HG03139 (cell line): ENCODE data around the gene PIBF1.
A peak's percentile ranks its signal among the peaks of the same experiment; 100 is the strongest.
"Not testable (repeated sequence)": the region's sequence is repeated elsewhere in the genome, so short reads cannot be mapped to it uniquely, and the experiment has no call there.

Experiments
- ATAC-seq: cut with Tn5 transposase; IDR thresholded peaks from one replicate; pipeline ENCODE4 v1.9.1; 2021; ENCODE audit not compliant: unreplicated experiment

PIBF1 gene

DNA sequence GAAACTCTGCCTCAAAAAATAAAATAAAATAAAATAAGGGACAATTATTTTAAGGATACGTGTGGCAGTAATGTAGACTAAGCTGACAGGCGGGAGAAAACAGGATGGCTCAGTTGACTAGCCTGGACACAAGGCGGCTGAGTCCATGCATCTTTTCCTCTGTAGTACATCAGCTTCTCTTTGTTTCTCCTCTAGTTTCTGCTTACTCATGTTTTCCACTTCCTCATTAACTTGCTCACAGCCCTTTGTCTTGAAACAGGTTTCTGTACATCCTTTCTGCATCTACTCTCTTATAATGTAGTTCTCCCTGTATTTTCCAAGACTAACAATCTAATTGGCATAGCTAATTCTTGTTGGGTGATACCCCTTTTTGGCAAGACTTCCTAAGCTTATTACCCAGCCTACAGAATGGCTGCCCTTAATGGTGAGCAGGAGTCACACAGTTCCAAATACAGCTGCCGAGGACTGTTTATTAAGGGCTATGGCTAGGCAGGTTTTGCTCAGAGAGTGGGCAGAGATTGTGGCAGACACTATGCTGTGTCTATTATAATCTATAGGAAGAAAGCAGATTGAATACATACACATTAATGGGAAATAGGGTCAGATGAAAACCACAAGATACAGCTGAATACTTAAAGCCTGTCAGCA, 218.2 kb downstream of the PIBF1 start:
- peak; percentile 88 for ATAC-seq

DNA sequence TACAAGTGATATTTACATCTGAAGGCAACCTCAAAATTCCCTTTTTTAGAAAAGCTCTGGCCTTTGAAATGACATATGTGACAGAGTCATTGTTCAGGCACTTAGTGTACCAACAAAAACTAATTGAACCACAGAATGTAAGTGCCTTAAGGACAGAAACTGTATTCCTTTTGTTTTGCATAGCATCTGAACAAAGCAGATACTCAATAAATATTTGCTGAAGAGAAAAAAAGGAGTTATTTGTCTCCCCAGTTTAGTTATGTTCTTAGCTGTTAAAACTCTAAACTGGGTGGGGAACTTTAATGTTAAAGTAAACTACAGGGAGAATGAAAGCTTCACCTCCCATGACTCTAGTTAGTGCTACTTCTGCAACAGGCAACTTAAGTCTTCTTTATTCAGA, 220.0 kb downstream of the PIBF1 start:
- no peak for ATAC-seq

DNA sequence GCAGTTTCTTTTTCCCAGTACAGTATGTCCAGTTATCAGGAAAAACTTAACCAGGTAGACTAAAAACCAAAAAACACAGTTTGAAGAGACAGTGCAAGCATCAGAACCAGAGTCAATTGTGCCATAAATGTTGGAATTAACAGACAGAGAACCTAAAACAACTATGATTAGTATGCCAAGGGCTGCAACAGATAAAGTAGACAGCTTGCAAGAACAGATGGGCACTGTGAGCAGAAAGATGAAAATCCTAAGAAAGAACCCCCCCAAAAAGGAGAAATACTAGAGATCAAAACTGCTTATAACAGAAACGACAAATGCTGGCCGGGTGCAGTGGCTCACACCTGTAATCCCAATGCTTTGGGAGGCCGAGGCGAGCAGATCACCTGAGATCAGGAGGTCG, 229.8 kb downstream of the PIBF1 start:
- no peak for ATAC-seq

DNA sequence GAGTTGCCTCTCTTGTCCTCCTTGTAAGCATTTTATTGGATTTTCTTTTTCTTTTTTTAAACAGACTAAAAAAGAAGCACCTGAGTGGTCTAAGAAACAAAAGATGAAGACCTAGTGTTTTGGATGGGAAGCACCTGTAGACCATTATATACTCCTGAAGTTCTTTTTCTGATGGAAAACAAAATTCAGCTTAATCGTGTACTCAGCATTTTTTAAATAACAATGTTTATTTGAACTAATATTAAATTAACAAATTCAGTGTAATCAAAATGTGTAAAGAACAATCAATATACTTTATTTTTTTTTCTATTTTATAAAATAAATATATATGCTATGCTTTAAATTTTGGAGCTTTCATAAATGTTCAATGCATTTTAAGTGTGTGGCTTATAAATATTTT, 233.9 kb downstream of the PIBF1 start:
- ATAC-seq, result no peak

DNA sequence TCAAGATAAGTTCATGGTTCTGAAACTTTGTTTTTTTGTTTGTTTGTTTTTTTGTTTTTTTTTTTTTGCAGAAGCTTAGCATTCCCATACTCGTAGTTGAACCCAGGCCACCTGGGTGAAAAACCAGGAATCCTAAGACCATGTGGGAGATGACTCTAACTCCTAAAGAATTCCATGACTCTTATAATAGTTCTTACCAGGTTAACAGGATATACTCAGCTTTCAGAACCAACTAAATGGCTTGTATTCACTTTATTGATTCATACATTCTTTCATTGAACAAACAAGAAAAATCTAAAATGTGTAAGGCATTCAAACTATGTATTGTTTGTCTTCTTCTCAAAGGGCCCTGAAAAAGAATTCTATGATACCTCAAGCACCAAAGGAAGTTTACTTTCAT, 236.4 kb downstream of the PIBF1 start:
- ATAC-seq, result no peak

DNA sequence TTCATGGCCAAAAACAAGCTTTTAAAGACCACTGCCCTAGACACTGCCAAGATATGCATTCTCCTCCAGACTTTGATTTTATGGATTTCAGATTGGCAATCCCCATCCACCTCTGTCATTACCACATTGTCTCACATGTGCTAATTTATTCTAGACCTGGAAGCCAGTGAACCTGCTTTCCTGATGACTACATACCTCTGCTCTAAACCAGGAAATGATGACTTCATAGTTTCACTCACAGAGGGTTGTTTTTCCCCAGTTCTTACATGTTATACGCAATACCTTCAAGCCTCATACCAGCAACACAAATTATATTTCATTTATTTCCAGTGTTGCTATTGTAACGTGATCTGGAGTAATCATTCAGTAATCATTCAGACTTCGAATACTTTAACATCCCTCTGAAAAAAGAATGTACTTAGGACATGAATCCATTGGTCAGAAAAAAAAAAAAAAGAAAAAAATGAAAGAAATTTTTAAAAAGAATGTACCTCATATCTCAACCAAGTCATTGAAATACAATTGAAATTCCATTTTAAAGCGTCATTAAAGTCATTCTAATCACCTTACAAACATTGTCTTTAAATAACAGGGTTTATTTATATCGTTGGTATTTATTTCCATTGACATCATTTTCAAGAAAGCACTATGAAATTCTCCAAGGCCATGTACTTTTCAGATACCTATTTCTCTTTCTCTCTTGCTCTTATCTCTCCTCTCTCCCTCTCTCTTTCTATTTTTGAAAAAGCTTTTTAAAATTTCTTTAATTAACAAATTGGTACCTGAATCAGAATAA, 243.5 kb downstream of the PIBF1 start:
- ATAC-seq, result no peak

DNA sequence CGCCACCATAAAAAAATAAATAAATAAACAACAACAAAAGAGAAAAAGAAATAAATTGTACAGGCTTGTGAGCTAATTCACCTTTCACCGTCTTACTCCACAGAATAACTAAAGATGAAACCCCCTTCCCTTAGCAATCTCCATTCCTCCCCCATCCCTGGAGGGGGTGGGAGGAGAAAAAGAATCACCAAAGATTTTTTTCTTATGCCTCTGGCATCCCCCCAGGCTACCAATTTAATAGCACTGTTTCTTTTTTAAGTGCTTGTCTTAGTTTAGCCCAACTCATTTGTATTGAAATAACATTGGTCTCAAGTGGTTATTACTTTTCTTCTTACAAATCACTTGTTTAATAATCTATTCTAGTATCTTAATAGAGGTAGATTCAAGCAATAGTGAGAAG, 253.0 kb downstream of the PIBF1 start:
- ATAC-seq, result no peak

DNA sequence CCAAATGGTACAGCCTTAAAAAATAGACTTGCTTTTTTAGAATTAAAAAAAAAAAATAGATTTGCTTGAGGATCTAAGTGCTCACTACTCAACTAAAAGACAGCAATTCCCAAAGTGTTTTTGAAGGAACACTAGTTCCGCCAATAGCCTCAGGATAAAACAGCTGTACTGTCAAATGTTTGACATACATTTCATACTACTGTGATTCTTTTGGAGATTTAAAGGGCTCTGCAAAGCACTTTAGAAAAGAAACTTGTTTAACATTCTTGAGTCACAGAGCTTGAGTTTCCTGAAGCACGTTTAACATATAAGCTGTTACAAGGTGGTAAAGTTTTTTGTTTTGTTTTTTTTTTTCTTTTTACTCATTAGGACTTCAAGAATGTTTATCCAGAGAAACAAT, 253.7 kb downstream of the PIBF1 start:
- ATAC-seq, result no peak

DNA sequence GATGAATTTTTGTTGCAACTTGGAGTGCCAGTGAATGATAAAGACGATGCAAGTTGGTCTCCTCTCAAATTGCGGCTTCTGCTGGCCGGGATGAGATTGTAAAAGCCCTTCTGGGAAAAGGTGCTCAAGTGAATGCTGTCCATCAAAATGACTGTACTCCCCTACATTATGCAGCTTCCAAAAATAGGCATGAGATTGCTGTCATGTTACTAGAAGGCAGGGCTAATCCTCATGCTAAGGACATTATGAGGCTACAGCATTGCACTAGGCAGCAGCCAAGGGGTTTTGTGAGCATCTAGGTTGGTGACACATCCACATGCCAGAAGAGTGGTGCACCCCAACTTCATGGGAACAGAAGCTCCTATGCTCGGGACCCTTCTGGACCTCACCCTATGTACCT, 254.6 kb downstream of the PIBF1 start:
- no peak for ATAC-seq

DNA sequence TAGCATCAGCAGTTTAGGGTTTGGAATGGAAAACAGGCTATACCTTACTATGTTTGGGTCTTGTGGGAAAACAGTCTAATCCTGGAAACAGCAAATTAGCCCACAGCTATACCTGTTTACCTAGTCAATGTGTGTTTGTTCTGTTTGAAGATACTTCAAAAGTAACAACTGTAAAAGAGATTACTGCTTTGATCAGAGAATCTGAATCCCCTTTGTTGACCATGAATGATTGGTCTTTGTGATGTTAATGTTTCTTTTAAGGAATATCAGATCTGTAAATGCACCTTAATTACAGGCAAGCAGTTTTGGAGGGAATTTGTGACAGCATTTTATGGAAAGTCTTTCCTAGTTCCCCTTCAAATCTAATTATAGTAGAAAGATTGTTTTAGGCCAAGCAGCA, 256.1 kb downstream of the PIBF1 start:
- no peak for ATAC-seq

DNA sequence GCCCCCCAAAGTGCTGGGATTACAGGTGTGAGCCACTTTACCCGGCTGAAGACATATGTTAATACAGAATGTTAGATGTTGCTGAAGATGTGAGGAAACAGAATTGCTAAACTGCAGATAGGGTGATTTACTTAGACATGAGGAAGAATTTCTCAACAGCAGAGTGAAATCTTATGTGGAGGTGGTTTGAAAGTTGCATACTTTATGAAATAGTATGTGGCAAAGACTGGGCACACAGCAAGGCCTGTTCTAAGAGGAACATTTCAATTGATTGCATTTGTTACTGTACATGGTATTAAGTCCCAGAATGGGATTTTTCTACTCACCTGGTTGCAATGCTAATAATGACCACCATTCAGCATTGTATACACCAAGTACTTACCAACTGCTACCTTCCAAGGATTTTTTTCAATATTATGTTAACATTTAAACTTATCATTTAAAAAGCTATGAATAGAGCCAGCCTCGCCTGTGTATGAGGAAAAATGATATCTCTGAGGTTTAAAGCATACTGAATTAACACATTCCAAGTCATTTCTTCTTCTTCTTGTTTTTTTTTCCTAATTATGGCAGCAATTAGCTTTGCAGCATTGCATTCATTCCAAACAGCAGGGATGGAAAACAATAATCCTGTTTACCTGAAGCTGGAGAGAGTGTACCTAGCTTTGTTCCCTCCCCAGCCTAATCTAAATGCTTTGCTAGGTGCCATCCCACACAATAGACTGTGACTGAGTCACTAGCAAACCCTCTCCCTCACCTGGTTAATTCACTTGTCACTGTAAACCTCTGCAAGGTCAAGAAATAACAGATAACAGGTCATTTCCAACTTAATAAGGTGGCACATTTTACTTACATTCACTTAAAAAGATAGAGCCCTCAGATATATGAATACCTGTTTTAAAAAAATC, 257.5 kb downstream of the PIBF1 start:
- no peak for ATAC-seq

DNA sequence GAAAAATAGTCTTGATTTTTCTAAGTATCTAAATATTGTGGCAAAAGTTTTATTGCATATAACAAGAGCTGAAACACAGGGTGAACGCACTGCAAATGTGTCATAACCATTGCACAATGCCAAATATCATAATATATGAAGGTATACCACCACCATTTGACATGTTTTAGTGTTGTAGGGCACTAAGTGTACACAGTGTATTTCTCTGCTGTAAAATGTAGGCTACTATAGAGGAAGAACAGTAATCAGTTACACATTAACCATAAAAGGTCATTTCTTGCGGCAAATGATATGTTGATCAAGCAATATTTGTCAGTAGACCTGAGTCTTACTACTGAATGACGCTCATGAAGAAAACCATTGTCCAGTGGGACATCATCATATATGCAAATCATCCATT, 258.6 kb downstream of the PIBF1 start:
- no peak for ATAC-seq

DNA sequence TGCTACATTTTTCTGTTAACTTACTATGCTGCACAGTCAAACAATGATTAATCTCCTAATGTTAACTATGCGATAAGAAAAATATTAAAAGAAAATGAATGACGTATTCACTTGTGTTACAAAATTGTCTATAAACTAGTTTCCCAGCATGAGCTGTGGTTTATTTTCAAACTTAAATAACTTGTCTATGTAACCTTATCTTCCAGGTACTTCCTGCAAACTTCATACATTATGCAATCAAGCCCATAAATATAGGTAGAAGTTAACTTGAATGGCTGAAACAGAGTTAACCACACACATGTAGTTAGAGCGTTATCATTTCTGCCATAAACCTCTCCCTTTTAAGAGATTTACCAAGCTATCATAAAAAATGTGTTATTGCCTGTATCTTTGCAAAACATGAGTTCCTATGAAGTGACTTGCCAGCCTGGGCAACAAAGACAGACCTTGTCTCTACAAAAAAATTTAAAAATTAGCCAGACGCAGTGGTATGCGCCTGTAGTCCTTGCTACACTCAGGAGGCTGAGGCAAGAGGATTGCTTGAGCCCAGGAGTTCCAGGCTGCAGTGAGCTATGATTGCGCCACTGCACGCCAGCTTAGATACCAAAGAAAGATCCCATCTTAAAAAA, 259.1 kb downstream of the PIBF1 start:
- no peak for ATAC-seq

DNA sequence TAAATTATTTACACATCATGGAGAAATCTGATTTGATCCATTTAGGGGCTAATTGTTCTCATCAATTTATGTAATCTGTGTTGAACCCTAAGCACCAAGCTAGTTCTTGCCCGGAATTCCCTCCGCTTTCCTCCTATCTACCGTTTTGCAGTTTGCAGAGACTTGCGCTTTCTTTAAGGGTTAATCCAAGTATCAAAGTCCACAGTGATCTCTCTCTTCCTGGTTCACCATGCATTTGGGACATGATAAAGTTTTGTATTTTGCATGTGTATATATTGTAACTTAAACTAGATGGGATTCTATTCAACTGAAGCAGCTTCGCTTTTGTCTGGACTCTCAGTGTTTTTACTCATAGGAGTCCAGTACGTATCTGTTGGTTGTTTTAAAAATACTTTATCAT, 263.1 kb downstream of the PIBF1 start:
- no peak for ATAC-seq

DNA sequence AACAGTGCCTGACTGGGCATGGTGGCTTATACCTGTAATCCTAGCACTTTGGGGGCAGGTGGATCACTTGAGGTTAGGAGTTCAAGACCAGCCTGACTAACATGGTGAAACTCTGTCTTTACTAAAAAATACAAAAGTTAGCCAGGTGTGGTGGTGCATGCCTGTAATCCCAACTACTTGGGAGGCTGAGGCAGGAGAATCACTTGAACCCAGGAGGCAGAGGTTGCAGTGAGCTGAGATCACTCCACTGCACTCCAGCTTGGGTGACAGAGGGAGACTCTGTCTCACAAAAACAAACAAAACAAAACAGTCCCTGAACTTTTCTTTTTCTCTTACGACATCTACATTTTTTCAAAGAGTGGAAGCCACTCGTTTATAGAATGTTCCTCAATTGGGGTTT, 266.7 kb downstream of the PIBF1 start:
- not testable (repeated sequence) for ATAC-seq

DNA sequence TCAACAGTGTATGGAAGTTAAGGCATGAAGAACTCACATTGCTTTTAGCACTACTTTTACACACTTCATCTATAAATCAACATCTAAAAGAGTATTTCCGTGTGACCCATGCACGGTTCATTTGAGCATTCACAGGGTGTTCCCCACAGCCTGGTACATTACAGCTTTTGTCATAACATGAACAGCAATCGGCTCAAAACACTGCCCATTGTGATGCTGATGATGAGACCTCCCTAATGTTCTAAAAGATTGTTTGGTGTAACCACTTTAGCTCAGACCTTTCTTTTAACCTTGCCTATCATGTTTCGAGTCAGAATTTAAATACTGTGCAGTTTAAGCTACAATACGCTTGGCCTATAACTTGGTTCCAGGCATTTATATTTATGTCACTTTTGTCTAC, 272.8 kb downstream of the PIBF1 start:
- no peak for ATAC-seq

DNA sequence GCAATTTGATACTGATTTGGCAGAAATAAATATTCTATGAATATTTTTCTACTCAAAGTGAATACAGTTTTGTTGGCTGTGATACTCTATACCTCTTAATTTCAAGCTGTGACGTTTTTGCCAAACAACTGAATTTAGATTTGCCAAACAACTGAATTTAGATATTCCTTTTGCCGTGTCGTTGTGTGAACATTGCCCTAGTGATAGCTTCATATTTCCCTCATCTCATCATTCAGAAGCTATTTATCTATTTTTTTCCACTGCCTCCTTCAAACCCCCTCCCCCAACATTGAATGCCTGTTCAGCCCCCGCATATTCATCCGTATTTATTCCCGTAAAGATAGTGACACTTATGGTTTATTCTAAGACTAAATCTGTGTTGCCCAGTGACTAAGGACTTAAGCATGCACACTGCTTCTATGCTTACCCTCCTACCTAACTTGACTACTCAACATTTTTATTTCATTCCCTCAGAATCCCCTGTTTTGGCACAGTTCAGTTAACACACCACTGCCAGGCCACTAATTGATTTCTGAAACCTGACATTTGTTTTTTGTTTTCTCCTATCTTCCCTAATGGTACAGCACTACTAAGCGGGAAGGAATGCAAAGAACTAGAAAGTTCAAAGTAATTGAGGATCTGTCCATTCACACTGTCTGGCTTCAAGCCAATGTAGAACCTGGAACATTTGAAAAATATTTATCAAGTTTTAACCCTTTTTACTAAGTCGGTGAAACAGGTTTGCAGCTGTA, 274.1 kb downstream of the PIBF1 start:
- no peak for ATAC-seq

DNA sequence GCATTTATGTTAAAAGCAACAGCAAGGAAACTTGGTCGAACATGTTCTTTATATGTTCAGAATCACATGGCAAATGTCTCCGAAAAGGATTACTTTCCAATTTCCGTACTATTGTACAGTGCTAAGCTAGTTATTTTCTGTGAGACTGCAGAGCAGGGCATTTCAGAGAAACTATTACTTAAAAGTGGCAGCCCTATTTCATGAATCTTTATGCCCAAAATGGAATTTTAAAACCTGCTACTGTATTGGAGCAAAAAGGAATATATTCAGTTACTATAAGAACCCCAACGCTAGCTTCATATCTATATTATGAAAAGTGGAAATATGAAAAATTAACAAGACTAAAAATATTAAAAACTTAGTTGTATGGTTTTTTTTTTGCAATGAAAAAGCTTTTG, 274.6 kb downstream of the PIBF1 start:
- no peak for ATAC-seq

DNA sequence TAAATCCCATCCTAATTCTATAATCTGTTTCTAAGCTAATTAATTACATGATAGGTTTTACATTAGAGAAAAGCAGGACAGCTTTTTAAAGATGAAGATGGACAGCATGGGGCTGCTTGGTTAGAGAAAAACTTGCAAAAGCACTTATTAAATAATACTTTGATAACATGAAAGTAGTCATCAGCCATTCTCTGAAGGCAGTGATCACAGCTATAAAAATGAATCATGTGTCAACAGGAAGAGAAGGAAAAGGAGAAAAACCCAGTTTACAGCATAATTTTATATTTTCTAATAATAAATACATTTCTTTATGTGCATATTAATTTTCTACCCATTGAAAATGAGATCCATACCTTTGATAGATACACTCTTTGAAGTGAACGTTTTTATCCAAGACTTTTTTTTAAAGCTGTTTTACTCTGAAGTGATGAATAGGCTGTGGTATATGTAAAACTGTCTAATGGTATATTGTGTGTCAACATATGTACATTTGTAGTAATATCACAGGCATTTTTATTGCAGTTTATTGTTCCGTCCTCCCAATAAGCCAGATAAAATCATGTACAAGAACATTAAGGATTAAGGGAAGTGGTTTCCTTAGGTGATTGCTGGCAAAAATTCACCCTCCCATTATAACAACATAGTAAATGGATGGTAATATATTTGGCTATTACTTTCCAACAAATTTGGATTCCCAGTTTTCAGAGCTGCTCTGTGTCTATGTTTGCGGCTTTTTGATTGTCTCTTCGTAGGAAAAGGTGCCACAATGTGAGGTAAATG, 275.5 kb downstream of the PIBF1 start:
- no peak for ATAC-seq

DNA sequence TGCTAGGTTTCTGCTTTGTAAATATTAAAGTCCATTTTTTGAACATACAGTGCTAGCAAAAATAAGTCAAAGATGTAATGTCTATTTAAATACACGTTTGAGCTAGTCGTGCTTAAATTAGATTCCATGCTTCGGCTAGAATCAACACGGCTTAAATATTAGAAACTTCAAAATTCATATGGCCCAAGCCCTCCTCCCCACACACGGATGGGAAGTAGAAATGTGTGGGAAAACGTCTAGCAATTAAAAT, 276.1 kb downstream of the PIBF1 start:
- no peak for ATAC-seq
